Stimulated activated CD4-positive, alpha-beta T cell treated with anti-CD3 and anti-CD28 coated beads, Interleukin-1b, Interleukin-23, amount 100 ng/mL, for 4 hours (primary cell): ENCODE results near the gene PKIG.
"Not testable (repeated sequence)": the region's sequence is repeated elsewhere in the genome, so short reads cannot be mapped to it uniquely, and the experiment has no call there.

ENCODE experiments used
- DNase-seq, 2 donors: peaks; one replicate each; pipeline ENCODE4 v3.0.0-alpha.2; 2020; ENCODE audit warnings: low read depth in 2 of 2

Gene PKIG

DNA sequence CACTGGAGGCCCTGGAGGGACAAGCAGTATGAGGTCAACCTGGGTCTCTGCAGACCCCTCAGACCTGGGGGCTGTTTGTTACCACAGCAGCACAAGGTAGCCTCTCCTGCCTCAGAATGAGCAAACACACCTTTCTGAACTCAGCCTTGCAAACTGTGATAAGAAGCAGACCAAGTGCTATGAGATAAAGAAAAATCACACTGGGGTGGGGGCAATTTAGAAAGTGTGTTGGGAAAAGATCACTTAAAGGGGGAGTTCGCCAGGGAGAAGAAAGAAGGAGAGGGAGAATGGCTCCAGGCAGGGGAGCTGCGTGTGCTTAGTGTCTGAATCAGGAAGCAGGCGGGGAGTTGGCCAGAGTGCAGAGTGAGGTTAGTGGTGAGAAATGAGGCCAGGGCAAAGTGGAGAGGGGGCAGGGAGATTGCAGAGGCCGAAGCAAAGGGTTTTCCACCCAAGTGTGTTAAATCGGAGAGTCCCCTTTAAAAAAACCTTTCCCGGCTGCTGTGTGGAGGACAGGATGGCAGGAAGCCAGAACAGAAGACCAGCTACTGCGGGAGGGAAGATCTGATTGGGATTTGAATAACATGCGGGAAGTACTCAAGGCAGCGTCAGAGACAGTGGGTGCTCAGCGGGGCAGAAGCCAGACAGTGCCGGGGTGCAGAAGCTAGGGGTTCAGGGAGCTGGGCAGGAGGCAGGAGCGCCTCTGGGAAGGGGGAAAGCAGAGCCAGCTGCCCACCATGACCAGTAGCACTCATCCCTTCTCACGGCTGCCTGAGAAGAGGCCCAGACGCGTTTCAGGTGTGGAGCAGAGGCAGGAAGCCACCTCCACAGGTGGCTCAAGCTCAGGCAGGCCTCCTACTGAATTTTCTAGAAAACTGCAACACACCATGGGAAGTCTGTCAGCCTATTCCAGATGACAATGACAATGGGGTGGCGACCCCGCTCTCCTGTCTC, 60.1 kb downstream of the PKIG start:
- DNase-seq: no peak

DNA sequence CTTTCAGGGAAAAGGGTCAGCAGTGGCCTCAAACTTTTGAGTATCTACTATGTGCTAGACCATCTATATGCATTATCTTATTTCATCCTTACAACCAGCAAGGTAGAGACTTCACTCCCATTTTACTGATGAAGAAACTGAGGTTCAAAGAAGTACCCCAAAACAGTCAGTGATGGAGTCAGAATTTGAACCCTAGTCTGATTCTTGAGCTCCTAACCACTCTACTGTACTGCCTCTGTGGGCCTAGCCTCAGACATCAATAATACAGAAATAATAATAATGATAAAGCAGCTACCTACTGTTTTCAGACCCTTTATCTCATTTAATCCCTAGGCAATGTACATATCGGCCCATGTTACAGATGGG, 60.8 kb downstream of the PKIG start:
- no peak for DNase-seq

DNA sequence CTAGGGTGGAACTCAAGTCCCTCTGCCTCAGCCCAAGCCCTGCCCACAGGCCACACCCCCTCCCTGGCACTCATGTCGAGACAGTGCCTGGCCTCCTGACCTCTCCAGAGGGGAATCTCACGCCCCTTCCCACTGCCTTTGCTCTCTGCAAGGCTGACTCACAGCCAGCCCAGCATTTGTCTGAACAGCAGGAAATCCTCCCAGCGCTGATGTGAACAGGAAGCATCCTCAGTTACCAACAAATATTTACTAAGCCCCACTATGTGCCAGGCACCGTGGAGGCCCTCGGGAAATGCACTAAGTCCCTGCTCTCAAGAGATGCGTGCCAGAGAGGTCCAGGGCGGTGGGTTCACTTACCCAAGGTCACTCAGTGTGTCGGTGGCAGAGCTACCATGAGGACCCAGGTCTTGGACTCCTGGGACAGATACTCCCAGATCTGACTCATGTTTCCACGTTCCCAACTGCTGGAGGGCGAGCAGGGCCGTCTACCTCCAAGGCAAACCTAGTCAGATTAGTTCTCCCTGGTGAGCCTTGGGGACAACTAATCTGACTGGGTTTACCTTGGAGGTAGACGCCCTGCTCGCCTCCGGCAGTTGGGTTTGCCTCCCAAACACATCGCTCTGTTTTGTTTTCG, 61.3 kb downstream of the PKIG start:
- DNase-seq: no peak

DNA sequence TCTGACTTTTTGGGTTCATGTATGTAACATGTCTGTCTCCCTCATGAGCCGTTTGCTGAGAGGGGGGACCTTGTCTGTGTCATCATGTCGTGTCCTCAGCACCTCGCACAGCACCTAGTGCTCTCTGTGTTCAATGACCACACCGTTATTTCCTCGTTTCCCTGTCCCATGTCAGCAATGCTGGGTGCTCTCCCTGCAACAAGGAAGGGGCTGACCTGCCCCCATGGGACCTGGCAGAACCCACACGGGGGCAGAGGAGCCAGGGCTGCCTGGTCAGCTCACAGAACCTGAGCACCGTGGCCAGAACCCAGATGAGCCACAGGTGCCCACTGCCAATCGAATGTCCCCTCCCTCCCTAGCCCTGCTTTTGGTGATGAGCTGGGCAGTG, 61.8 kb downstream of the PKIG start:
- no peak for DNase-seq

DNA sequence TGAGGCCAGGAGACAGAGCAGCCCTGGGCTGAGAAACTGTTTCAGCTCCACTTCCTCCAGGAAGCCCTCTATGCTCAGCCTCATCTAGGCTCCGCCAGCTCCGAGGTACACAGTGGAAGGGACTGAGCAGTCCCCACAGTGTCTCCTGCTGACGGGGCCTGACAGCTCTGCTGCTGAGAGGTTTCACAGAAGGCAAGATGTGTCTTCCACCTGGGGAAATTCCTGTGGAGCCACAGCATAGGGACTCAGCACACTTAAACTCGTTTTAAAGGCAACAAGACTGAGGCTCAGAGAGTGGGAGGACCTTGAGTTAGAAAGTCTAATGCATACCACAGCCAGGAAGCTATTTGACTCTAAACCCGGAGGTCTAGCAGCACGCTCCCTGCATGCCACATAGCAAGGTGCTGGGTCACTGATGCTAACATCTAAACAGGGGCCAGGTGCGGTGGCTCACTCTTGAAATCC, 62.3 kb downstream of the PKIG start:
- DNase-seq: peak in 1 of 2 donors; percentile 23

DNA sequence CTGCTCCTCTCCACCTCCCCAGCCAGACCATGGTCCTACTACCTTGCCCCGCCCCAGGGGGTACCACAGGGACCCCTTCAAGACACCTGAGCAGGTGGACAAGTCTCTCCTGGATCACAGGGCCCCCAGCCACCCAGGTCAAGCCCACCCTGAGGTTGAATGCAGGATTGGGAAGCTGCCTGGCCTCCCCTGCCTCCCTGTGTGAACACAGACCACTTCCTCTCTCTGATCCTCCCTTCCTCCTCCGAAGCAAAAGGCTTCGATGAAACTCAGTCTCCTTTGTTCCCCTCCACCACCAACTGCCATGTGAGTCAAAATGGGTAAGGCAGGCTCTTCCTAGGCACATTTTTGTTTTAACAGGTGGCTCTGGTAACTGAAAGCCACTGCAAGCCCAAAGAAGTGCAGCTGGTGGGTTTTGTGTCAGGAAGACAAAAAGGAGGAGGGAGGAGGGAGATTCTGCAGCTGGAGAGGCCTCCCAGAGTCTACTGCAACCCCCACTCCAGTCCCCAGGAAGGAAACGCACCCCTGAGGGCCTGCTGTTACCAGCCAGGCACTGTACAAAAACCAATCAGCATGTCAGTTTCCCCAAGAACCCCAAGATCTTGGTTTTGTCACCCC, 63.8 kb downstream of the PKIG start:
- DNase-seq: no peak

DNA sequence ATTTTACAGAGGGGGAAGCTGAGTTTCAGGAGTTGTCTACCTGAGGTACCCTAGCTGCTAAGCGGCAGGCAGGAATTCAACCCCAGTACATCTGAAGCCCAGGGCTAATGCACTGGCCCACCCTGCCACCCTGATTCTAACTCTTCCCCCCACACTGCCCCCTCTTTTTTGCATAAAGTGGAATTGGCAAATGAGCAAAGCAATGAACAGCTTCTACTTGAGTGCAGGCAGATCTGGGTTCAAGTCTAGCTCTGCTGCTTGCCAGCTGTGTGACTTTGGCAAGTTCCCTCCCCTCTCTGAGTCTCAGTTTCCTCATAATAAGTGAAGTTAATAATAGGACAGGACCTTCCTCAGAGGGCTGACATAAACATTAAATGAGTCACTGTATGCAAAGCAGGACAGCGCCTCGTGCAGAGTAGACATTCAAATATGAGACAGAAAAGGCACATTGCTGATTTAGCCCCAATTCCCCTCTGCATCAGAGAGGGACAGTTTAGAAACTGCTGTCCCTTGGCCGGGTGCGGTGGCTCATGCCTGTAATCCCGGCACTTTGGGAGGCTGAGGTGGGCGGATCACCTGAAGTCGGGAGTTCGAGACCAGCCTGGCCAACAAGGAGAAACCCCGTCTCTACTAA, 64.4 kb downstream of the PKIG start:
- no peak for DNase-seq

DNA sequence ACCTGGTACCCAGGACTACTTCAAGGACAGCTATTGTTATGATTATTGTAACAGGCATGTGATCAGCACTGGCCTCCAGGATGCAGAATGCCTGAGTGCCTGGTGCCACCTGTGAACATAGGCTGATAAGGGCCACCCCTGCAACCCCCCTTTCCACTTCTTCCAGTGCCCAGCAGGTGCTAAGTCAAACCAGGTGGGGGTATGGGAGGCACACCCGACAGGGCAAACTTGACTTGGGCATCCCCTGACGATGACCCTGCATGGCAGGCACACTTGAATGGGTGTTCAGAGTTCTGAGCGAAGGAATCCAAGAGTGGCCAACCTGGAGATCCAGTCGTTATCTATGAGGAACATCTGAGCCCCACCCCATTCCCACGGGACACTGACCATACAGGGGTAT, 65.7 kb downstream of the PKIG start:
- DNase-seq: no peak

GRCh38 chr20:44648579-44648978, 66.2 kb downstream of the PKIG start:
- DNase-seq: no peak

DNA sequence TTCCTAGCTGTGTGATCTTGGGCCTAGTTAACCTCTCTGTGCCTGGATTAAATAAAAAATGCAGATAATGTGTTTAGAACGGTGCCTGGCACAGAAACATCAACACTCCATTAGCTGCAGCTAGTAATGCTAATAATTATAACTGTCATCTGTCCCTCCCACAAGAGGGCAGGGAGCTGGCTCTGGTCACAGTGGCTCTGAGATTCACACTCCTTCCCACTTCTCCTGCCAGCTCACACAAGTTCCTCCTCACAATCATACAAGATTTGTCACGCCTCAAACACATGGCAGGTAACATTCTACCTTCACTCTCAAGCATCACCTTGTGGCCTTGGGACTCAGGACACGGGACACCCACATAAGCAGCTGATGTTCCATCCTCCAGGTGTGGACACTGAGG, 66.7 kb downstream of the PKIG start:
- no peak for DNase-seq

DNA sequence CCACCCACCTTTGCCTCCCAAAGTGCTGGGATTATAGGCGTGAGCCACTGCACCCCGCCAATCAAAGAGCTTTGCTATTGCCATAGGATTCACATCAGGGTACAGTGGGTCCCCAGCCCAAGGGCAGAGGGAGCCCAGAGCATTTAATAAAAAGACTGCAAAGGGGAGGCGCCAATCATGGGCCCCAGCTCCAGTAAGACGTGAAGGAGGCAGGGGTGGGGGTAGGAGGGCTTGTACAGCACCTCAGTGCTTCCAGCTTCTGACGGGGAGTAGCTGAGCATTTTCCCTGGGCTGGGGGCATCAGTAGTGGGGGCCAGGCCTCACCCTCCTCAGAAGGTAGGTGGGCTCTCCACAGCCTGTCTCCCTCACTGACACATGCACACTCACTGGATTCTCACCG, 67.6 kb downstream of the PKIG start:
- no peak for DNase-seq

DNA sequence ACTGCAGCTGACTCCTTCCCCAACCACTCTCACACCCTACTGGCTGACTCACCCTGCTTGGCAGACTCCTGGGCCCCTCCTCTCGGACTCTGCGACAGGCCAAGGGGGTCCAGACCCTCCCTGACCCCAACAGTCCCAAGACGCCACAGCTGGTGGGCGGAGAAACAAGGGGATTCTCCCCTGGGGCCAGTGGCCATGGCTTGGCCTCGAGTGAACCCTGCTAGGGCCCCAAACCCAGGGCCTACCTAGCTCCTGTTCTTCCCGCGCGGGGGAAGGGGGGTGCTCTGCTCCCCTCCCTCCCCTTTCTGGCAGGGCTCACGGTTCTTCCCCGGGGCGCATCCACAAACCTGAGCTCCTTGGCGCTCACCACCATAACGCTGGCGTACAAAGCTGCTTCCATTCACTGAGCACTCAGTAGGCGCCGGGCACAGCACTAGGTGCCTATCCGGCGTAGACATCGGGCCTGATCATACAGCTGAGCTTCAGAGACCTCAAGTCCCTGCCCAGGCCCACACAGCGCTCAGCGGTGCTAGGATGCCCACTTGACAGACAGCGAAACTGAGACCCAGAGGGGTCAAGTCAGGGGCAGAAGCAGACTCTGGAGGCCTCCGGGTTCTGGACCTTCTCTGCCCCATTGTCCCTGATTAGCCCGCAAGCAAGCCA, 68.5 kb downstream of the PKIG start:
- peak in 1 of 2 donors; percentile 27 for DNase-seq

- DNase-seq: no peak
Measured at GRCh38 chr20:44651434-44651683, 69.0 kb downstream of the PKIG start.

GRCh38 chr20:44651684-44652423, 69.5 kb downstream of the PKIG start, which contains the start of gene ADA:
TSS of gene ADA (minus strand) at chr20:44651699. CDS start at chr20:44651607, 92 bp downstream.
- peak in 1 of 2 donors; percentile 39 for DNase-seq

GRCh38 chr20:44653546-44653945, 71.2 kb downstream of the PKIG start:
- DNase-seq: no peak

- not testable (repeated sequence) for DNase-seq
Measured at GRCh38 chr20:44654210-44654609, 71.8 kb downstream of the PKIG start.

- no peak for DNase-seq
Measured at GRCh38 chr20:44656448-44656847, 74.1 kb downstream of the PKIG start.

- DNase-seq: no peak
Measured at GRCh38 chr20:44657875-44658274, 75.5 kb downstream of the PKIG start.

DNA sequence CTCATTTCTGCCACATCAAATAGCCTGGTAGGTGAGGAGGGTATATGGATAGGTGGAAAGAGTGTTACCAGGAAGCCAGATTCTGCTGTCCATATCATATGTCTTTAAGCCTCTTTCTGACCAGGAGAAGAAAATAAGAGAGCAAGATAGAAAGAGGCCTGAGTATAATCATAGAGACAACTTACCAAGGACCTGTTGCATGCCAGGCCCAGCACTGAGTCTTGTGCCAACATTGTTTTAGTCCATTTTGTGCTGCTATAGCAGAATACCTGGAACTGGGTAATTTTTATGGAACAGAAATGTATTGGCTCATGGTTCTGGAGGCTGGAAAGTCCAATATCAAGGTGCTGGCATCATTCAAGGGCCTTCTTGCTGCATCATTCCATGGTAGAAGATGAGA, 76.4 kb downstream of the PKIG start:
- no peak for DNase-seq

GRCh38 chr20:44659931-44660330, 77.6 kb downstream of the PKIG start:
- DNase-seq: no peak

- DNase-seq: no peak
Measured at GRCh38 chr20:44660581-44660980, 78.2 kb downstream of the PKIG start.
